IMR-90 (cell line): ENCODE data around the gene CCN5. TPM values are rescaled to one million over a fixed set of nuclear protein-coding genes. Genes with fewer than 3 reads are reported as not detected.

Source experiments
- ATAC-seq: fragments of 200-7000 bp; cut with Tn5 transposase; 2 replicates; pipeline ENCODE4 v1.9.1; 2020; ENCODE audit warnings: low read depth, mild to moderate bottlenecking, moderate library complexity
- Bru-seq: library from RNA; stranded (reverse); fragments of 400-500 nt; gene quantifications from one replicate; lab custom pipeline; 2021; lab: Mats Ljungman, UMichigan
- BruChase-seq, 2 experiments: library from RNA; stranded (reverse); fragments of 400-500 nt; gene quantifications; one replicate each; lab custom pipeline; 2021; lab: Mats Ljungman, UMichigan
- BruUV-seq: library from RNA; stranded (reverse); fragments of 400-500 nt; replicated peaks from 2 replicates; lab custom pipeline; 2021; lab: Mats Ljungman, UMichigan
- CTCF ChIA-PET: fragments of 300-600 bp; formaldehyde crosslinking; extraction: SDS; loops from one replicate; lab custom pipeline; 2021; ENCODE audit warnings: antibody characterized with exemption; lab: Yijun Ruan, JAX
- POLR2A ChIA-PET: fragments of 300-600 bp; sonication (Branson Sonifier 250); formaldehyde crosslinking; loops from one replicate; lab custom pipeline; 2022; ENCODE audit warnings: antibody characterized with exemption; ENCODE audit not compliant: unreplicated experiment; lab: Charles Lee
- DNase-seq: peaks from one replicate; pipeline ENCODE4 v3.0.0; 2013
- H2AFZ ChIP-seq: replicated peaks from 2 replicates; pipeline ENCODE3; 2013; ENCODE audit warnings: low read length, mild to moderate bottlenecking; ENCODE audit not compliant: poor library complexity
- H2AK5ac ChIP-seq: 2 replicates; pipeline ENCODE4 v1.6.1; 2013; ENCODE audit warnings: low read depth, low read length, inconsistent platforms
- H2AK9ac ChIP-seq: replicated peaks from 2 replicates; pipeline ENCODE3; 2013; ENCODE audit warnings: mild to moderate bottlenecking, low read depth, low read length, moderate library complexity; ENCODE audit not compliant: poor library complexity
- H2BK120ac ChIP-seq: 2 replicates; pipeline ENCODE4 v1.6.1; 2013; ENCODE audit warnings: low read depth, low read length, inconsistent platforms
- H2BK15ac ChIP-seq: 3 replicates; pipeline ENCODE4 v1.6.1; 2013; ENCODE audit warnings: low read depth, low read length, inconsistent platforms
- H2BK20ac ChIP-seq: 2 replicates; pipeline ENCODE4 v1.6.1; 2013; ENCODE audit warnings: low read depth, mild to moderate bottlenecking, inconsistent platforms, low read length, moderate library complexity
- H2BK5ac ChIP-seq: 2 replicates; pipeline ENCODE4 v1.6.1; 2013; ENCODE audit warnings: mild to moderate bottlenecking, low read depth, low read length, inconsistent platforms; ENCODE audit not compliant: poor library complexity, severe bottlenecking
- H3K14ac ChIP-seq: replicated peaks from 2 replicates; pipeline ENCODE4 v1.6.1; 2013; ENCODE audit warnings: low read depth, low read length, inconsistent platforms
- H3K18ac ChIP-seq: 2 replicates; pipeline ENCODE4 v1.6.1; 2013; ENCODE audit warnings: low read depth, low read length, control low read depth
- H3K23ac ChIP-seq: 2 replicates; pipeline ENCODE4 v1.6.1; 2013; ENCODE audit warnings: low read depth, low read length, inconsistent platforms
- H3K27ac ChIP-seq: 2 replicates; pipeline ENCODE4 v1.5.1; 2013; ENCODE audit warnings: mild to moderate bottlenecking, control low read depth, low read length; ENCODE audit not compliant: insufficient read depth
- H3K27me3 ChIP-seq: 2 replicates; pipeline ENCODE4 v1.6.1; 2013; ENCODE audit warnings: low read length; ENCODE audit not compliant: control insufficient read depth, insufficient read depth
- H3K36me3 ChIP-seq: 2 replicates; pipeline ENCODE4 v1.6.1; 2013; ENCODE audit warnings: low read length, mixed read lengths; ENCODE audit not compliant: control insufficient read depth, insufficient read depth
- H3K4ac ChIP-seq: 2 replicates; pipeline ENCODE4 v1.6.1; 2013; ENCODE audit warnings: low read depth, low read length, inconsistent platforms
- H3K4me1 ChIP-seq: 2 replicates; pipeline ENCODE4 v1.6.1; 2013; ENCODE audit warnings: low read length, mixed read lengths; ENCODE audit not compliant: control insufficient read depth, insufficient read depth
- H3K4me2 ChIP-seq: 2 replicates; pipeline ENCODE4 v1.6.1; 2013; ENCODE audit warnings: low read depth, mild to moderate bottlenecking, control low read depth, low read length, moderate library complexity
- H3K4me3 ChIP-seq: 2 replicates; pipeline ENCODE4 v1.5.1; 2013; ENCODE audit warnings: low read depth, mild to moderate bottlenecking, control low read depth, low read length, moderate library complexity; ENCODE audit not compliant: insufficient read depth
- H3K56ac ChIP-seq: 2 replicates; pipeline ENCODE4 v1.6.1; 2013; ENCODE audit warnings: low read length, inconsistent platforms; ENCODE audit not compliant: insufficient read depth; ENCODE audit errors: extremely low read depth
- H3K79me1 ChIP-seq, 2 experiments: 2 replicates each; pipeline ENCODE4 v1.6.1; 2013; ENCODE audit warnings: low read length in 2 of 2, inconsistent platforms in 1 of 2, low read depth in 1 of 2
- H3K9ac ChIP-seq: 2 replicates; pipeline ENCODE4 v1.6.1; 2013; ENCODE audit warnings: low read depth, low read length, control low read depth
- H3K9me1 ChIP-seq: 2 replicates; pipeline ENCODE4 v1.6.1; 2013; ENCODE audit warnings: low read length, inconsistent platforms; ENCODE audit not compliant: insufficient read depth
- H3K9me3 ChIP-seq: 2 replicates; pipeline ENCODE4 v1.6.1; 2013; ENCODE audit warnings: low read length; ENCODE audit not compliant: control insufficient read depth, insufficient read depth
- H4K20me1 ChIP-seq: 2 replicates; pipeline ENCODE4 v1.6.1; 2013; ENCODE audit warnings: low read length, inconsistent platforms; ENCODE audit not compliant: insufficient read depth
- H4K5ac ChIP-seq: 2 replicates; pipeline ENCODE4 v1.6.1; 2013; ENCODE audit warnings: mild to moderate bottlenecking, low read depth, low read length, control low read depth
- H4K8ac ChIP-seq, 2 experiments: 2 replicates each; pipeline ENCODE4 v1.6.1; 2013; ENCODE audit warnings: low read depth in 2 of 2, low read length in 2 of 2, control low read depth in 1 of 2, inconsistent platforms in 1 of 2
- H4K91ac ChIP-seq: 2 replicates; pipeline ENCODE4 v1.6.1; 2013; ENCODE audit warnings: low read depth, low read length, inconsistent platforms; ENCODE audit not compliant: insufficient read depth
- BHLHE40 ChIP-seq: fragments of 150-350 bp; IDR thresholded peaks from 2 replicates; pipeline ENCODE4 v1.6.1; 2016; ENCODE audit warnings: mild to moderate bottlenecking, low read depth, low read length
- CEBPB ChIP-seq: IDR thresholded peaks from 2 replicates; pipeline ENCODE4 v1.6.1; 2012; ENCODE audit warnings: low read depth, low read length, improper control_type of control experiment
- CHD1 ChIP-seq: IDR thresholded peaks from 2 replicates; pipeline ENCODE4 v1.6.1; 2012; ENCODE audit warnings: low read depth, low read length, improper control_type of control experiment
- ELK1 ChIP-seq: fragments of 150-350 bp; IDR thresholded peaks from 2 replicates; pipeline ENCODE4 v1.6.1; 2016; ENCODE audit warnings: low read depth, mild to moderate bottlenecking, low read length, moderate library complexity, borderline replicate concordance
- FOS ChIP-seq: fragments of 150-350 bp; IDR thresholded peaks from 2 replicates; pipeline ENCODE4 v1.6.1; 2016; ENCODE audit warnings: low read depth, low read length
- MAFK ChIP-seq: IDR thresholded peaks from 2 replicates; pipeline ENCODE4 v1.6.1; 2012; ENCODE audit warnings: low read depth, low read length, improper control_type of control experiment
- MAZ ChIP-seq: IDR thresholded peaks from 2 replicates; pipeline ENCODE4 v1.6.1; 2012; ENCODE audit warnings: low read depth, mild to moderate bottlenecking, low read length, improper control_type of control experiment, moderate library complexity, borderline replicate concordance
- MXI1 ChIP-seq: IDR thresholded peaks from 2 replicates; pipeline ENCODE4 v1.6.1; 2012; ENCODE audit warnings: low read depth, mild to moderate bottlenecking, low read length, moderate library complexity, borderline replicate concordance
- NFE2L2 ChIP-seq: fragments of 150-350 bp; IDR thresholded peaks from 2 replicates; pipeline ENCODE4 v1.6.1; 2016; ENCODE audit warnings: low read depth, mild to moderate bottlenecking, low read length
- POLR2A ChIP-seq: IDR thresholded peaks from 2 replicates; pipeline ENCODE4 v1.6.1; 2012; ENCODE audit warnings: mild to moderate bottlenecking, low read depth, low read length
- RAD21 ChIP-seq: IDR thresholded peaks from 2 replicates; pipeline ENCODE4 v1.6.1; 2012; ENCODE audit warnings: low read length, improper control_type of control experiment
- RFX5 ChIP-seq: IDR thresholded peaks from 2 replicates; pipeline ENCODE4 v1.8.0; 2012; ENCODE audit warnings: low read depth, mild to moderate bottlenecking, low read length, moderate library complexity
- SMC3 ChIP-seq: fragments of 150-350 bp; IDR thresholded peaks from 2 replicates; pipeline ENCODE4 v1.6.1; 2016; ENCODE audit warnings: low read depth, mild to moderate bottlenecking, antibody characterized with exemption, low read length, moderate library complexity
- USF2 ChIP-seq: fragments of 150-350 bp; IDR thresholded peaks from 2 replicates; pipeline ENCODE4 v1.6.1; 2017; ENCODE audit warnings: mild to moderate bottlenecking, antibody characterized with exemption, low read length, low read depth
- WGBS, 2 experiments: methylation state at CpG; one replicate each; pipeline versions ENCODE4 v1.1.5 to v1.1.7; 2013; ENCODE audit warnings: missing lambda C conversion rate in 2 of 2; ENCODE audit not compliant: insufficient read length in 1 of 2; ENCODE audit errors: extremely low coverage in 2 of 2; 5-methylcytosine and 5-hydroxymethylcytosine counted together
- dilution Hi-C: fragments of 300-500 bp; cut with HindIII; formaldehyde crosslinking; loops from one replicate; pipeline ENCODE4 v1.14.3; 2018; ENCODE audit warnings: low sequenced_read_pairs; ENCODE audit not compliant: unreplicated experiment
- in situ Hi-C: fragments of 300-500 bp; cut with MboI; formaldehyde crosslinking; loops from 3 replicates; pipeline ENCODE4 v1.14.3; 2019; ENCODE audit warnings: low sequenced_read_pairs, inconsistent platforms, mixed read lengths
- intact Hi-C: fragments of 100-400 bp; cut with micrococcal nuclease; formaldehyde crosslinking; loops from 2 replicates; pipeline ENCODE4 v1.10.0; 2022
- long read RNA-seq: library from polyadenylated mRNA; unstranded; transcript quantifications from one replicate; pipeline ENCODE4 v2.0.0, GENCODE V29; 2021; ENCODE audit not compliant: unreplicated experiment
- polyA plus RNA-seq, 3 experiments: library from polyadenylated mRNA; depleted of rRNA; stranded (reverse); fragments of >200 nt; gene quantifications; 2 replicates each; pipeline ENCODE4 v1.2.3, GENCODE V29; 2012; ENCODE audit warnings: low replicate concordance in 1 of 3
- total RNA-seq: library from RNA; depleted of rRNA; stranded (reverse); fragments of >200 nt; gene quantifications from 2 replicates; pipeline ENCODE4 v1.2.3, GENCODE V29; 2012; rRNA removed

CCN5 gene
- total RNA-seq (not detected in 2 replicates), polyA plus RNA-seq (2012; rRNA removed) (not detected in 2 replicates), Bru-seq, nascent RNA (percentile 19 among the genes with signal in this experiment), BruChase-seq, experiment 1, labeled RNA remaining after a 6-hour chase (percentile 19 among the genes with signal in this experiment), BruChase-seq, experiment 2, labeled RNA remaining after a 2-hour chase (percentile 21 among the genes with signal in this experiment)
- polyA plus RNA-seq (2012; cell fraction: cytosol; rRNA removed), result 0.12 TPM in 1 of 2 replicates, not detected in the other
- 0.02 and 0.13 TPM in 2 replicates for polyA plus RNA-seq (2012; cell fraction: nucleus; rRNA removed; ENCODE audit: low replicate concordance)
- long read RNA-seq, partial matches to known transcripts, result 1 of 2 reads
- long read RNA-seq, other reads (novel, unspliced or antisense), result 0 of 2 reads

- Histone ChIP-seq H3K4ac (peak within 1 kb of the TSS; percentile 39), H3K14ac (0 out of 2 replicates have a peak within 1 kb of the TSS, but pooled peaks have one; percentile 59), H2AK5ac (peak within 1 kb of the TSS; percentile 74), H2BK120ac (peak within 1 kb of the TSS; percentile 30; the same call in 1 of the 2 replicates), H3K4me2 (peak within 1 kb of the TSS; percentile 65), H3K23ac (no peak within 1 kb of the TSS; the same call in 1 of the 2 replicates), H4K91ac (peak within 1 kb of the TSS; percentile 33; the same call in 1 of the 2 replicates), H2AK9ac (no peak within 1 kb of the TSS), H2BK20ac (peak within 1 kb of the TSS; percentile 64; the same call in 1 of the 2 replicates), H2BK5ac (no peak within 1 kb of the TSS), H4K20me1 (no peaks in the 10 kb centered on the region; the same call in 1 of the 2 replicates), H3K79me1 (no peaks in the 10 kb centered on the region), H3K4me3 (no peak within 1 kb of the TSS), H2AFZ (peak within 1 kb of the TSS; percentile 67), H3K9me1 (peaks cover 5% of the 10 kb centered on the region; the same call in 1 of the 2 replicates), H3K36me3 (no peaks in the 10 kb centered on the region), H3K27ac (peak within 1 kb of the TSS; percentile 6; the same call in 1 of the 2 replicates), H3K27me3 (peaks cover 17% of the 10 kb centered on the region), H4K5ac (peak within 1 kb of the TSS; percentile 2; the same call in 1 of the 2 replicates), H3K56ac (no peak within 1 kb of the TSS), H3K4me1 (peaks cover 19% of the 10 kb centered on the region), H3K9ac (peak within 1 kb of the TSS; percentile 2; the same call in 1 of the 2 replicates), H3K18ac (peak within 1 kb of the TSS; percentile 22; the same call in 1 of the 2 replicates), H4K8ac (no peak within 1 kb of the TSS), H3K9me3 (no peaks in the 10 kb centered on the region), H2BK15ac (peak within 1 kb of the TSS; percentile 62; the same call in 2 of the 3 replicates)
- ATAC-seq (peak; percentile 87), DNase-seq (peak; percentile 64)
- intact Hi-C loops (no loop called here), in situ Hi-C loops (no loop called here), dilution Hi-C loops (no loop called here)
- no TSS peak for BruUV-seq
- POLR2A ChIA-PET, result no interaction called here
- CTCF ChIA-PET, result no interaction called here
- 30% methylated on average over 8 of the region's 28 CpGs; no CpG with 5 or more reads in 1 of the 2 experiments for WGBS, 2 experiments
- TF ChIP-seq MXI1 (no peak), RFX5 (no peak), SMC3 (no peak), CEBPB (no peak), POLR2A (no peak), NFE2L2 (no peak), CHD1 (no peak), RAD21 (no peak), MAZ (no peak), ELK1 (no peak), USF2 (no peak), BHLHE40 (no peak), MAFK (no peak), FOS (no peak)
Measured at GRCh38 chr20:44714701-44715498, at the start of gene CCN5. TSS of gene CCN5 (plus strand) at chr20:44715369. CDS start at chr20:44715391, 22 bp downstream.
